ENCODE measurements around the gene ONECUT2.

GRCh38 chr18:57523171-57523956, 88.2 kb downstream of the ONECUT2 start:
- TF ChIP-seq CTCF (conservative IDR thresholded peaks at IDR 0.05; ENCODE audit: low read length), result no peak
- TF ChIP-seq EZH2phosphoT487 (IDR thresholded peaks at IDR 0.05; ENCODE audit: borderline replicate concordance, low read depth, low read length), result no peak
